ENCODE data around the gene ZNF90. TPM values are rescaled to one million over a fixed set of nuclear protein-coding genes. Genes with fewer than 3 reads are reported as not detected.
A peak's percentile ranks its signal among the peaks of the same experiment; 100 is the strongest.

The ZNF90 gene
- total RNA-seq, 1 experiment from 2014 or later = 88.7 TPM

- peak; percentile 62 for DNase-seq
- Histone ChIP-seq H4K20me1 (ENCODE audit: control insufficient read depth, insufficient read depth, insufficient read length) (no peaks in the 10 kb centered on the region), H3K14ac (ENCODE audit: insufficient read depth, low read length) (no peak overlapping the region), H3T11ph (ENCODE audit: low read length) (no peak overlapping the region), H2BK120ac (ENCODE audit: low read depth, low read length, poor library complexity, severe bottlenecking) (no peak overlapping the region), H3K18ac (ENCODE audit: insufficient read length, low read depth, low read length) (no peak overlapping the region), H3K79me2 (ENCODE audit: insufficient read depth, low read length) (peaks cover 28% of the 10 kb centered on the region; the same call in 1 of the 2 replicates), H3K9me3 (ENCODE audit: control insufficient read depth, low read depth, low read length) (peaks cover 29% of the 10 kb centered on the region), H4K5ac (ENCODE audit: insufficient read length, low read depth, low read length) (no peak overlapping the region), H3K79me1 (ENCODE audit: insufficient read depth, low read depth, low read length, poor library complexity, severe bottlenecking) (peaks cover 12% of the 10 kb centered on the region), H2BK20ac (ENCODE audit: low read depth, low read length, poor library complexity, severe bottlenecking) (no peak overlapping the region), H2BK12ac (ENCODE audit: insufficient read length, low read depth, low read length) (no peak overlapping the region), H3K4ac (ENCODE audit: low read depth, low read length) (no peak overlapping the region), H4K8ac (replicated peaks; ENCODE audit: insufficient read length, low read depth, low read length) (no peak overlapping the region), H3K27me3 (ENCODE audit: insufficient read depth, low read length) (no peaks in the 10 kb centered on the region), H3K27ac (ENCODE audit: insufficient read length, low read depth, low read length) (no peak overlapping the region), H2AFZ (ENCODE audit: low read length) (no peak overlapping the region), H2AK5ac (ENCODE audit: insufficient read length, low read length) (no peak overlapping the region), H2BK5ac (ENCODE audit: insufficient read length, low read length) (no peak overlapping the region), H2BK15ac (ENCODE audit: low read depth, low read length) (no peak overlapping the region), H3K56ac (ENCODE audit: insufficient read length, low read depth, low read length) (no peak overlapping the region), H3K23me2 (ENCODE audit: insufficient read length, low read depth, low read length, poor library complexity, severe bottlenecking) (no peaks in the 10 kb centered on the region), H3K9ac (ENCODE audit: extremely low read depth, insufficient read length, low read length) (no peak overlapping the region), H4K91ac (ENCODE audit: insufficient read length, low read depth, low read length) (no peak overlapping the region), H3K4me2 (ENCODE audit: insufficient read depth, insufficient read length, low read length) (no peak overlapping the region), H3K23ac (ENCODE audit: insufficient read length, low read depth, low read length) (no peak overlapping the region), H3K4me1 (ENCODE audit: insufficient read depth, low read length) (peaks cover 4% of the 10 kb centered on the region)
- Mint-ChIP-seq H3K36me3 (ENCODE audit: insufficient read depth in 1 of 3, low read depth in 3 of 3) (peaks cover 89 to 92% (median 91%) of the 10 kb centered on the region in 3 experiments), H3K4me1 (peaks cover 13 to 27% of the 10 kb centered on the region in 2 experiments), H3K4me3 (no peak overlapping the region), H3K27ac (peak overlapping the region in 1 of 3 experiments; percentile 73; a peak in 3 of 7 replicates), H3K9me3 (peaks cover 38 to 85% of the 10 kb centered on the region in 2 experiments), H3K27me3 (ENCODE audit: low read depth) (no peaks in the 10 kb centered on the region)
- TF ChIP-seq CTCF (conservative IDR thresholded peaks at IDR 0.05) = no peak
- WGBS (ENCODE audit: extremely low coverage, insufficient read length, low lambda C conversion rate) = no CpG with 5 or more reads among the region's 5 CpGs
Observed at GRCh38 chr19:20103091-20103740, 25.4 kb downstream of the ZNF90 start.

All from H9 (cell line).